Esophagus muscularis mucosa (tissue), 4 donors: ENCODE results near the gene DNM3. TPM values are rescaled to one million over a fixed set of nuclear protein-coding genes. Genes with fewer than 3 reads are reported as not detected.
A peak's percentile ranks its signal among the peaks of the same experiment; 100 is the strongest.

Experiments used
- DNase-seq: peaks from one replicate; pipeline ENCODE4 v3.0.0-alpha.2; 2017; ENCODE audit errors: extremely low spot score
- H3K27ac ChIP-seq, 4 donors: fragments of 200-600 bp; sonication (generic); replicated peaks in 1 of 4; 1 replicate in 3 of 4; 2 replicates in 1 of 4; pipeline ENCODE4 v1.5.1; 2016 to 2019; ENCODE audit warnings: mild to moderate bottlenecking in 1 of 4
- H3K27me3 ChIP-seq, 4 donors: fragments of 200-600 bp; sonication (generic); one replicate each; pipeline versions ENCODE4 v1.5.1 to v1.6.0; 2016 to 2019
- H3K36me3 ChIP-seq, 4 donors: fragments of 200-600 bp; sonication (generic); one replicate each; pipeline ENCODE4 v1.5.1; 2016 to 2019
- H3K4me1 ChIP-seq, 4 donors: fragments of 200-600 bp; sonication (generic); one replicate each; pipeline ENCODE4 v1.5.1; 2016 to 2019
- H3K4me3 ChIP-seq, 4 donors: fragments of 200-600 bp; sonication (generic); 1 replicate in 2 of 4; 2 replicates in 2 of 4; pipeline ENCODE4 v1.5.1; 2016 to 2019; ENCODE audit warnings: mild to moderate bottlenecking in 4 of 4, moderate library complexity in 1 of 4
- H3K9me3 ChIP-seq, 4 donors: fragments of 200-600 bp; sonication (generic); 1 replicate in 3 of 4; 2 replicates in 1 of 4; pipeline ENCODE4 v1.5.1; 2016 to 2019
- EP300 ChIP-seq: sonication (generic); formaldehyde crosslinking; IDR thresholded peaks from one replicate; pipeline ENCODE4 v1.6.1; 2017; ENCODE audit warnings: antibody characterized with exemption
- POLR2A ChIP-seq: fragments of 450-650 bp; IDR thresholded peaks from one replicate; pipeline ENCODE4 v1.6.1; 2017; ENCODE audit warnings: antibody characterized with exemption, moderate library complexity, mild to moderate bottlenecking, low read depth
- POLR2AphosphoS5 ChIP-seq, 2 donors: sonication (generic); formaldehyde crosslinking; IDR thresholded peaks; one replicate each; pipeline ENCODE4 v1.6.1; 2017; ENCODE audit warnings: antibody characterized with exemption in 2 of 2
- WGBS: methylation state at CpG from one replicate; pipeline ENCODE4 v1.1.5; 2018; 5-methylcytosine and 5-hydroxymethylcytosine counted together
- intact Hi-C: fragments of 100-400 bp; cut with DNase I; formaldehyde crosslinking; loops from one replicate; pipeline ENCODE4 v1.15.1; 2023
- total RNA-seq, 4 donors: library from RNA; depleted of rRNA; stranded (reverse); fragments of >200 nt; gene quantifications; one replicate each; pipeline versions ENCODE4 v1.1.0 to v1.2.1, GENCODE V29; 2016
- TF ChIP-seq, protein P1 (sequence below), 3 experiments: fragments of 200-600 bp in 2 of 3; fragments of 450-650 bp in 1 of 3; sonication (generic) in 2 of 3; IDR thresholded peaks; one replicate each; pipeline ENCODE4 v1.5.1; 2017 to 2019; ENCODE audit warnings: antibody characterized with exemption in 3 of 3, mild to moderate bottlenecking in 2 of 3, moderate library complexity in 1 of 3

The DNM3 gene
- total RNA-seq, 4 donors from 2014 or later = 3.3 to 6.4 (median 3.9) TPM

DNA sequence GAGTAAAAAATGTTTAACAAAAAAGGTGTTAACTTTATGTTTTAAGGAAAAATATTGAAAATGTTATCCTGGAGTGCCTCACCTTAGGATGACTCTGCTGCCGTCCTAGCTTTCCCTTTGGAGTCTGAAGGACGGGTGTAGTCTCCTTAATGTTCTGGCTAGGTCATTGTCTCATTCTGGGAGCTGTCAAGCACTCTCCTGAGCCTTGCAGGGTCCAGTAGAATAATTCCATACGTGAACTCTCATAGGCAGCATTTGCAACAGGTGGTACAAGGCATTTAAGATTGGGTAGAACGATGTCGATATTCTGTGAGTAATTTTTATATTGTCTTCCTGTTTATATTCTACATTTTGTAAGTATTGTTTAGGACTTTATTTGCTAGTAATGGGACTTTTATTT is 295.6 kb downstream of the DNM3 start:
- Histone ChIP-seq H3K9me3 (no peaks in the 10 kb centered on the region), H3K36me3 (no peaks in the 10 kb centered on the region), H3K27me3 (no peaks in the 10 kb centered on the region), H3K4me3 (peak overlapping the region in 1 of 4 donors; percentile 3), H3K27ac (peak overlapping the region in 3 of 4 donors; percentile 44 to 48 (median 45)), H3K4me1 (peaks cover 0 to 23% (median 15%) of the 10 kb centered on the region in 4 donors)
- WGBS = 69% methylated on average over 5 of the region's 5 CpGs
- TF ChIP-seq EP300 = no peak
- peak in 1 of 2 donors; percentile 13 for TF ChIP-seq POLR2AphosphoS5 (IDR thresholded peaks at IDR 0.05)
- no peak for TF ChIP-seq POLR2A
- TF ChIP-seq, protein P1, sequence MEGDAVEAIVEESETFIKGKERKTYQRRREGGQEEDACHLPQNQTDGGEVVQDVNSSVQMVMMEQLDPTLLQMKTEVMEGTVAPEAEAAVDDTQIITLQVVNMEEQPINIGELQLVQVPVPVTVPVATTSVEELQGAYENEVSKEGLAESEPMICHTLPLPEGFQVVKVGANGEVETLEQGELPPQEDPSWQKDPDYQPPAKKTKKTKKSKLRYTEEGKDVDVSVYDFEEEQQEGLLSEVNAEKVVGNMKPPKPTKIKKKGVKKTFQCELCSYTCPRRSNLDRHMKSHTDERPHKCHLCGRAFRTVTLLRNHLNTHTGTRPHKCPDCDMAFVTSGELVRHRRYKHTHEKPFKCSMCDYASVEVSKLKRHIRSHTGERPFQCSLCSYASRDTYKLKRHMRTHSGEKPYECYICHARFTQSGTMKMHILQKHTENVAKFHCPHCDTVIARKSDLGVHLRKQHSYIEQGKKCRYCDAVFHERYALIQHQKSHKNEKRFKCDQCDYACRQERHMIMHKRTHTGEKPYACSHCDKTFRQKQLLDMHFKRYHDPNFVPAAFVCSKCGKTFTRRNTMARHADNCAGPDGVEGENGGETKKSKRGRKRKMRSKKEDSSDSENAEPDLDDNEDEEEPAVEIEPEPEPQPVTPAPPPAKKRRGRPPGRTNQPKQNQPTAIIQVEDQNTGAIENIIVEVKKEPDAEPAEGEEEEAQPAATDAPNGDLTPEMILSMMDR (IDR thresholded peaks at IDR 0.05) = no peak
- intact Hi-C loops = no loop called here
- no peak for DNase-seq

DNA sequence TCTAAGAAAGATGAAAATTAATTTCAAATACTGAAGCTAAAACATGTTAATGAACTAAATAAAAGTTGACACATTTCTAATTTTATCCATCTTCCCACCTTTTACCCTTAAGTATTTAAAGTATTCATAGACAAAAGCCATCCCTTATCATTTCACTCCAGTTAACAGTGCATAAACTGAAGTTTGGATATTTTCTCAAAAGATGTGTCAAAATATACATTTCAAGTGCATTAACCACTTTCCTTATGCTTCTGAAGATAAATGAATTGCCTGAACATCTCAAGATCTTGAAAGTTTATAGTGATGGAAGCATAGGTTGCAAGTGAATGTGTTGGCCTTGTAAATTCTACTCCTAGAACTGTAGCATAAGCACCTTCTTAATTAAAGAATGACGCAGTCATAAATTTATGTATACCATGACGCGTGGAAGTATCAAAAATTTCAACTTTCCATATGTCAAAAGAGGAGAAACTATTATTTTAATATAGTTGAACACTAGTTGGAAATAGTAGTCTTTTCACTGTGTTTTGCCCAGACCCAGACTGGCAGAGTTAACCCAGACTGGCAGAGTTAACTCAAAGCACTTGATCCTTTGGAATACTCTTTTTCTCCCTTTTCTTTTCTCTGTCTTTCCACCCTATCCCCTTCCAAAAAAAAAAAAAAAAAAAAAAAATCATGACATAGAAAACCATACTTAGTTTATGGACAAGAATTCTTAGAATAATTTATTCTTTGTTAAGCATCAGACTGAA is 296.6 kb downstream of the DNM3 start:
- no peaks in the 10 kb centered on the region for H3K36me3 ChIP-seq
- H3K9me3 ChIP-seq = no peaks in the 10 kb centered on the region
- intact Hi-C loops = no loop called here
- 99% methylated on average over 3 of the region's 3 CpGs for WGBS
- H3K4me3 ChIP-seq = no peak overlapping the region
- no peak for TF ChIP-seq EP300
- TF ChIP-seq, protein P1 (IDR thresholded peaks at IDR 0.05) = no peak
- TF ChIP-seq POLR2AphosphoS5 (IDR thresholded peaks at IDR 0.05) = no peak
- no peaks in the 10 kb centered on the region for H3K27me3 ChIP-seq
- DNase-seq = no peak
- H3K27ac ChIP-seq = peak overlapping the region; percentile 11 to 88 (median 86)
- H3K4me1 ChIP-seq = peaks cover 0 to 23% (median 15%) of the 10 kb centered on the region in 4 donors

DNA sequence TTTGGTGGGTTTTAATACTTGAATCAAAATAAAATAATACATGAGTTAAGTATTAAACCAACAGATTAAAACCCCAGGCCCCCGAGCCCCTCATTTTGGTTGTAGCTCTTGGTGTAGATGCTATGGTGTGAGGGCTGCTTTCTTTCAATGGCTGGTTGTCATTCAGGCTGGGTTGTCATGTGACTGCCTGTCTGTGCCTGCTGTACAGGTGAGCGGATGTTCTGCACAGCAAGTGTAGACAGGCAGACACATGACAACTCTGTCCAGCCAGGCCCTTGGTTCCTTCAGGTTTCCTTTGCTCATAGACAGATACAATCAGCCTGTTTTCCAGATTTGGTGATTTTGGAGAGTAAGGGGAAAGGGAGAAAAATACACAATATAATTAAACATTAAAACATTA is 297.3 kb downstream of the DNM3 start:
- peaks cover 0 to 23% (median 15%) of the 10 kb centered on the region in 4 donors for H3K4me1 ChIP-seq
- whole genome bisulfite sequencing = 86% methylated on average over 2 of the region's 2 CpGs
- H3K36me3 ChIP-seq = no peaks in the 10 kb centered on the region
- no peaks in the 10 kb centered on the region for H3K27me3 ChIP-seq
- no peaks in the 10 kb centered on the region for H3K9me3 ChIP-seq
- H3K4me3 ChIP-seq = no peak overlapping the region
- peak overlapping the region; percentile 11 to 88 (median 86) for H3K27ac ChIP-seq
- no peak for DNase-seq
- no peak for TF ChIP-seq POLR2A
- intact Hi-C loops = no loop called here

DNA sequence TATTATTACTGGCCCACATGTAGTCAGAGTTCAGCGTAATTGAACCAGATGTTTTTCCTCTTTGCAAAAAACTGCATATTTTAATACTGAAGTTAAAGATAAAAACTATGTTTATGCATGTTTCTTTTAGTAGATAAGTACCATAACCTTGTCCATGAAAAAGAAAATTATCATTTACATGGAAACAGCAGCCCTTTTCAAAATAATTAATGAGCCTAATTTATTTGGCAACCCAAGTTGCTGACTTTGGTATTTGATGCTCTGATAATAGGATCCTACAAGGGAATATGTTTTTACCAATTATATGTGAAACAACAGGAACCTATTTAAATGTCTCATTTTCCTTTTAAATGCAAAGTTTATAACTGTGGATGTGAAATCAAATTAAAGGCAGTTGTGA is 297.9 kb downstream of the DNM3 start:
- H3K9me3 ChIP-seq = no peaks in the 10 kb centered on the region
- H3K27ac ChIP-seq = peak overlapping the region; percentile 85 to 88 (median 86)
- 72% methylated on average over 1 of the region's 1 CpG for WGBS
- TF ChIP-seq EP300 = no peak
- TF ChIP-seq, protein P1 (IDR thresholded peaks at IDR 0.05) = no peak
- H3K4me3 ChIP-seq = peak overlapping the region in 3 of 4 donors; percentile 61 to 68 (median 62)
- no peaks in the 10 kb centered on the region for H3K36me3 ChIP-seq
- peaks cover 0 to 23% (median 15%) of the 10 kb centered on the region in 4 donors for H3K4me1 ChIP-seq
- intact Hi-C loops = no loop called here
- no peaks in the 10 kb centered on the region for H3K27me3 ChIP-seq
- DNase-seq = no peak

DNA sequence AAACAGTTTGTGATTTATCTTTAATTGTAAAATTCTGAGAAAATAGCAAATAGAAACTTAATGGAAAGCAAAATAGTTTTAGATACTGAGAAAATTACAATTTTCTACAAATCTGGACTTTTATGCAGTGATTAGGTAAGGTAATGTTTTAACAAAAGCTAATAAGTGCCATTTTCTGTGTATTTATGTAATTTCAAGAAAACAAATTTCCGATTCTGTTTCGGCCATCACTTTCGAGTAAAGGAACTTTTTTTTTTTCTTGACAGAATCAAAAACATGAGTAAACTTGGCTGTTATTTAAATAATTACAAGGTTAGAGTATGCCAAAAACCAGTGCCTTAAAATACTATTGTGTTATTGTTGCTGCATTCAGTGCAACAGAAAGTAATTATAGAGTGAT is 298.8 kb downstream of the DNM3 start:
- no peak for DNase-seq
- WGBS = 52% methylated on average over 3 of the region's 3 CpGs
- Histone ChIP-seq H3K36me3 (no peaks in the 10 kb centered on the region), H3K9me3 (no peaks in the 10 kb centered on the region), H3K4me3 (peak overlapping the region; percentile 15 to 68 (median 62)), H3K27ac (peak overlapping the region; percentile 85 to 88 (median 86)), H3K27me3 (no peaks in the 10 kb centered on the region), H3K4me1 (peaks cover 0 to 24% (median 17%) of the 10 kb centered on the region in 4 donors)
- TF ChIP-seq, protein P1 (IDR thresholded peaks at IDR 0.05) = no peak
- no peak for TF ChIP-seq POLR2AphosphoS5 (IDR thresholded peaks at IDR 0.05)
- intact Hi-C loops = loop anchor here (5.0 kb wide), 1 partner anchor 392 kb away; the partner anchor contains the start of gene SUCO
